Activated CD4-positive, alpha-beta memory T cell treated with anti-CD3 and anti-CD28 coated beads for 36 hours (primary cell): Measurements from ENCODE around the gene ATRIP. TPM values are rescaled to one million over a fixed set of nuclear protein-coding genes. Genes with fewer than 3 reads are reported as not detected.

Experiments used
- total RNA-seq, 2 experiments: library from RNA; stranded (reverse); gene quantifications; one replicate each; pipeline ENCODE4 v1.2.3, GENCODE V29; 2021

The ATRIP gene
- total RNA-seq, 2 experiments from 2014 or later: 13.8 to 14.5 TPM

Other genes with a start within 250 kb of the ATRIP start
- not detected for gene CAMP, start 223.2 kb upstream of the ATRIP start, total RNA-seq
- gene ZNF589, start 205.6 kb upstream of the ATRIP start, total RNA-seq: 10 to 100 TPM; 28.0 to 31.4 TPM
- gene NME6, start 145.4 kb upstream of the ATRIP start, total RNA-seq: 10 to 100 TPM; 24.7 to 31.4 TPM
- not detected for gene SPINK8, start 113.1 kb upstream of the ATRIP start, total RNA-seq
- gene FBXW12, start 74.5 kb upstream of the ATRIP start, total RNA-seq: not detected
- gene PLXNB1, start 16.7 kb upstream of the ATRIP start, total RNA-seq: 1 to 10 TPM; 3.2 to 3.8 TPM
- 10 to 100 TPM; 24.3 to 24.4 TPM for gene CCDC51, start 6.6 kb upstream of the ATRIP start, total RNA-seq
- gene TMA7, start 6.5 kb upstream of the ATRIP start, total RNA-seq: 100 to 1,000 TPM; 318 to 323 TPM
- 10 to 100 TPM; 88.9 to 93.1 TPM for gene SHISA5, start 57.4 kb downstream of the ATRIP start, total RNA-seq
- gene PFKFB4, start 110.1 kb downstream of the ATRIP start, total RNA-seq: 10 to 100 TPM; 19.4 to 22.4 TPM
- not detected for gene UCN2, start 117.0 kb downstream of the ATRIP start, total RNA-seq
- 1 to 10 TPM; 1.1 TPM for gene COL7A1, start 148.6 kb downstream of the ATRIP start, total RNA-seq
- 100 to 1,000 TPM; 251 to 259 TPM for gene UQCRC1, start 162.9 kb downstream of the ATRIP start, total RNA-seq
- under 1 TPM in 1 of 2 experiments, not detected in 1; 0.75 TPM for gene TMEM89, start 175.0 kb downstream of the ATRIP start, total RNA-seq
- 10 to 100 TPM; 47.7 to 52.4 TPM for gene SLC26A6, start 188.7 kb downstream of the ATRIP start, total RNA-seq
- gene CELSR3, start 216.1 kb downstream of the ATRIP start, total RNA-seq: 1 to 10 TPM; 6.9 to 7.5 TPM
- gene NCKIPSD, start 239.2 kb downstream of the ATRIP start, total RNA-seq: 10 to 100 TPM; 36.5 to 38.5 TPM